ENCODE measurements around the gene SETD3. TPM values are rescaled to one million over a fixed set of nuclear protein-coding genes. Genes with fewer than 3 reads are reported as not detected.

The SETD3 gene
- total RNA-seq (2014; rRNA removed; shearing (Covaris generic)): 60.0 and 70.2 TPM in 2 replicates

DNA sequence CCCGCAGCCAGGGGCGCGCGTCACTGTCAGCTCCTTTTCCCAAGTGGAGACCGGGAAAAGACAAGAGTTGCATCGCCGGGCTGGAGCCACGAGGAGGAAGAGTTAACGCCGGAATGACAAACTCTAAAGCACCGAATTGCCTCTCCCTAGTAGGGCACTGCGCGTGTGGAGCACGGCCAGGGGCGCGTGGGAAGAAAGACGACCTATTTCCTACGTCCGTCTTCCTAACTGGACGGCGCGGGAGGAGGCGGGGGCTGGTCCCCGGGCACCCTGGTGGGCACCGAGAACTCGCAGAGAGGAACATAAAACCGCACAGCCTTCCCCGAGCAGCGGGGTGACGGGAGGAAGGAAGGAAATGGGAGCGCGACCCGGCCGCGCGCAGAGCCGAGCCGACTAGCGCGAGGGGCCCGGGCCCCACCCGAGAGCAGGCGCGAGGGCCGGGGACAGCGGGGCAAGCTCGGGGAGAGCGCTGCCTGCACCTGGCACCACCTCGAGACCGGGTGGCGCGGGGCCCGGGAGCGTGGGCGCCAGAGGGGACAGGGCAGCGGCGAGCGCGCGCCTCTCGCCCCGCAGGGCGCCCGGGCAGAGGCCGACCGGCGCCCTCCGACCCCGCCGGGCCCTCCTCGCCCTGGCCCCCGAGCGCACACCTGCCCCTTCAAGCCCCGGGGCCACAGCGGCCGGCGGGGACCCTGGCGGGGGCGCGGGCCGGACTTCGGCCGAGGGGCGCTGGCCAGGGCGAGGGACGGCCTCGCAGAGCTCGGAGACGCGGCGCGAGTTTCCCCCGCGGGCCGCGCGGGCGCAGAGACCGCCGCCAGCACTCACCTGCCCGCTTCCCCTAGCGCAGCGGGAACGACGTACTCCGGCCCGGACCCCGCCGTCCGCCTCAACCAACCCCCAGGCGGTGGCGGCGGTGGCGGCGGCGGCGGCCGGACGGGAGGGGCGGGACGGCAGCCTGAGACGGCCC, at the start of gene SETD3:
SETD3 (minus strand) TSS at position 954 of the 964 bp plus-strand sequence. CDS start 15,054 bp downstream, outside the sequence.
- peak; percentile 77 for DNase-seq
- no peaks in the 10 kb centered on the region for H3K36me3 ChIP-seq (replicated peaks; ENCODE audit: control insufficient read depth, insufficient read depth, low read length)
- H3K27me3 ChIP-seq (ENCODE audit: control insufficient read depth, insufficient read depth, low read length): no peaks in the 10 kb centered on the region
- H3K4me3 ChIP-seq (ENCODE audit: insufficient read depth, low read depth, low read length): peak within 1 kb of the TSS; percentile 94

DNA sequence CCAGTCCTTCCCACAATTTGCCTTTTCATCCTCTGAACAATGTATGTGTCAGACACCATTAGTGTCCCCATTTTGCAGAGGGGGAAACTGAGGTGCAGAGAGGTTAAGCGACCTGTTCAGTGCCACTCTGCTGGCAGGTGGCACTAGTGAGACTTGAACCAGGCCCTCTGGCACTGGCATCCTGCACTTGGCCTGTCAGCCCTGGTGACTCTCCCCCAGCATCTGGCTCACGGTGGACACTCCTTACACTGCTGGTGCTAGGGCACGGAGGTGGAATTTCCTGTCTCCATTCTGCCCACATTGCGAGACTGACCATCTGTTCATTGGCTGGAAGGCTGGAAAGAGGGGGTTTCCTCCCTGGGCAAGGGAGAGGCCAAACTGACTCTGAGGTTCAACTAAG, 49.2 kb upstream of the SETD3 start:
- H3K27me3 ChIP-seq (ENCODE audit: control insufficient read depth, insufficient read depth, low read length): no peaks in the 10 kb centered on the region
- H3K36me3 ChIP-seq (replicated peaks; ENCODE audit: control insufficient read depth, insufficient read depth, low read length): no peaks in the 10 kb centered on the region
- H3K4me3 ChIP-seq (ENCODE audit: insufficient read depth, low read depth, low read length): no peak overlapping the region
- no peak for DNase-seq

DNA sequence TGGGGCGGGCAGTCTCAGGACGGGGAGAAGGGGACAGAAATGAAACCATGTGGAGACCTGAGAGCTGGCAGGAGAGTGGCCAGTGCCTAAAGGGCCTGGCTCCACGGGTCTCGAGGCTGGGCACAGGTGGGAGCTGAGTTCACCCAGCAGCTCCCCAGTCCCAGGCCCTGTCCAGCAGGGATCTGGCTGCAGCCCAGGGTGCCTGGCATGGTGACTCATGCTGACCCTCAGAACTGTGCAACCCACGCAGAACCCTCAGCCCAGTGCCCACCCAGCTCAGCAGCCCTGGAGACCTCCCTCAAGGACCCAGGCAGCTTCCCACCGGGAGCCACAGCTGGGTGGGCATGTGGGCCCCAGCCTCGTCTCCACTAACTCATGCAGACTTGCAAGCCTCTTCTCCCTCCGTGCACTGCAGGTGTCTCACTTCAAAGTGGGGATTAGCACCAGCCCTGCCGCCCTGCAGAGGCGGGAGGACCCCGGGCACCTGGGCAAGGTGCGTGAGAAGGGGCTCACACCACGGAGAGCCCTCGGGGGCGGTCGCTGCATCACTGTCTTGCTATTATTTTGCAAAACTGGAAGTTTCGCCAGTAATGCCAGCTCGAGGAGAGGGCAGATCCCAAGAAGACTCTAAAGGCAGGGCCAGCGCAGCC, 46.9 kb upstream of the SETD3 start:
- Histone ChIP-seq H3K4me3 (ENCODE audit: insufficient read depth, low read depth, low read length) (no peak overlapping the region), H3K36me3 (replicated peaks; ENCODE audit: control insufficient read depth, insufficient read depth, low read length) (no peaks in the 10 kb centered on the region), H3K27me3 (ENCODE audit: control insufficient read depth, insufficient read depth, low read length) (no peaks in the 10 kb centered on the region)
- DNase-seq: no peak

DNA sequence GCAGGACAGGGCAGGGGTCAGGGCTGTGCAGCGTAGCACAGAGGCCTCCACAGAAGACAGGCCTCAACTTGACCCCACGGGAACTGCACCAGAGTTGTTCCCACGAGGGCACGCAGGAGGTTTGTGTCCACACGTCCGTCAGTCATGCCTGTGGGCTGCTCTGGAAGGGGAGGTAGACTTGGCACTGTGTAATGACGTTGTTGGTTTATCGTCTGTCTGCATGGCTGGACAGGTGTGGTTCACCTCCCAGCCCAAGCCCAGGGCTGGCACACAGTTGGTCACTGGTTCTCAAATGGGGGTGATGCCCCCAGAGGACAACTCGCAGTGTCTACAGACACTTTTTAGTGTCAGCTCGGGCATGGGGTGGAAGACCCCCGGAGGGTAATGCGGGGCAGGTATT, 46.4 kb upstream of the SETD3 start:
- Histone ChIP-seq H3K36me3 (replicated peaks; ENCODE audit: control insufficient read depth, insufficient read depth, low read length) (no peaks in the 10 kb centered on the region), H3K27me3 (ENCODE audit: control insufficient read depth, insufficient read depth, low read length) (no peaks in the 10 kb centered on the region), H3K4me3 (ENCODE audit: insufficient read depth, low read depth, low read length) (no peak overlapping the region)
- DNase-seq: no peak

DNA sequence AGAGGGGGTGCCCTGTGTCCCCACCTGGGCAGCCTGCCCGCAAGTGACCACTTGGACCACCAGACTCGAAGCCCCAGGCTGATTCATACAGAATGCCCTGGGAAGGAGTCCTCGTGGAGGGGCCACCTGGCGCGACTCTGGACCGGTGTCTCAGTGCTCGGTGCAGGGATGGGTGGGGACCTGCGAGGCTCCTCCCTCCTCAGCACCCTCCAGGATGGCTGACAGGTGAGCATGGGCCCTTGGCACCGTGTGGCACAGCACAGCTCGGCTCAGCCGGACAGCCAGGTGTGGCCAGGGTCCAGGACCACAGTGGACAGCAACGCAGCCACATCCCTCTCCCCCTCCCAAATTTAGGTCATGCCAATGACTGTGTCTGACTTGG, 45.0 kb upstream of the SETD3 start:
- no peaks in the 10 kb centered on the region for H3K36me3 ChIP-seq (replicated peaks; ENCODE audit: control insufficient read depth, insufficient read depth, low read length)
- H3K27me3 ChIP-seq (ENCODE audit: control insufficient read depth, insufficient read depth, low read length): no peaks in the 10 kb centered on the region
- no peak for DNase-seq

DNA sequence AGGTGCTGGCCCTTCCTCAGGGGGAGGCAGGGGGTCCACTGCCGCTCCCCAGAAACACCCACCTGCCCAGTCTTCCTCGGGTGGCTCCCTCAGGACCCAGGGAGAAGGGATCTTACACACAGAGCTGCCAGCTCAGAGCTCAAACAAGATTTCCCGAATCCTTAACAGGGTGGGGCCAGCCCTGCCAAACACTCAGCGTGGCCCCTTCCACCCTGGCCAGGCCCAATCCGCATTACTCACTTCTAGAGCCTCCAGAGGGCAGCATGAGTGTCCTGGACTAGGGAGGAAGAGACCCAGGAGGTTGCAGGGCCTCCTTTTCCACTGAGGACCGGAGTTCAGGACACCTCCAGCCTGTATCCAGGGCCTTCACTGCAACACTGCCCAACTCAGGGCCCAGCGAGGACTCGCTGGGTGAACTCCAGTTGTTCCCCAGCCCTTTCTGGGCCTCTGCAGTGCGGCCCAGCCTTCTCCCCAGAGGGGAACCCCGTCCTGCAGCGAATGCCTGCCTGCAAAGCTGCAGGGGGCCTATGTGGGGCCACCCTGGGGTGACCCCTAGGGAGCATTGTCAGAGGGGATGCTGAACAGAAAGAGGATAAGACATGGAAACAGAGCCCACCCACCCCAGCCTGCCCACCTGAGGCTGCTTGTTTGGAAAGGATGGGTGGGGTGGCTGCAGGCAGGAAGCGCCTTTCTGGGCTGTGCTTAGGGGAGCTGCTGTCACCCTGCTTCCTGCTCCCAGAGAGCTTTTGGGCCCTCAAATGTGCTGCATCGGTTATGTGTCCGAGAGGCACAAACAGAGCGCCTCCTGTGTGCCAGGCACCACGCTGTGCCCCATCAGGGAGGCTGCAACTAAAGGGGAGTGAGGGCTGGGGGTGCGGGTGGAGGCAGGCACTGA, 44.4 kb upstream of the SETD3 start:
- Histone ChIP-seq H3K4me3 (ENCODE audit: insufficient read depth, low read depth, low read length) (no peak overlapping the region), H3K36me3 (replicated peaks; ENCODE audit: control insufficient read depth, insufficient read depth, low read length) (no peaks in the 10 kb centered on the region), H3K27me3 (ENCODE audit: control insufficient read depth, insufficient read depth, low read length) (no peaks in the 10 kb centered on the region)
- peak; percentile 84 for DNase-seq

More for the DNA sequence above, 45.0 kb upstream of the SETD3 start:
- H3K4me3 ChIP-seq (ENCODE audit: insufficient read depth, low read depth, low read length): no peak overlapping the region

DNA sequence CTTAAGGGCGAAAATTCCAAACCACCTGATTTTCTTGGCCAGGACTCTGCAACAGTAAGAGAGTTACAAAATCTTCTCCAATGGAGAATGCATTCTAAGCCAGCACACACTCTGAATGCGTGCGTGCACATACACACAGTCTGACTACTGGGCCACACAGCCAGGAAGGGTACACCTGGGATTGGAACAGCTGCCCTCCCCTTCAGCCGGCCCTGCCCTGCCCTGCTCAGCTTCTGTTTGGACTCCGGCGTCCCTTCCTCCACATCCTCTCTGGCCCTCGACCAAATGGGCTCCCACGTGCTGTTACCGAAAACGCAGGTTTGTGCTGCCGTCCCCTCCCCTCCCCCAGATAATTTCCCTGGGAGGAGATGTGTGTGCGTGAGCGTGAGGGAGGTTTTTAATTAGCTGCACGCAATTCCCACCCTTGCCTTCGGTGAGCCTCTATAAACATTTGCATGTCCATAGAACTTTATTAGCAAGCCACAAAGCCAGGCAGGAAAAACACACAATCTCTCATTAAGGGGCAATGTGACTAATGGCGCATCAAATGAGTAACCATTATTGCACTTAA, 43.5 kb upstream of the SETD3 start:
- H3K27me3 ChIP-seq (ENCODE audit: control insufficient read depth, insufficient read depth, low read length): no peaks in the 10 kb centered on the region
- H3K4me3 ChIP-seq (ENCODE audit: insufficient read depth, low read depth, low read length): no peak overlapping the region
- no peaks in the 10 kb centered on the region for H3K36me3 ChIP-seq (replicated peaks; ENCODE audit: control insufficient read depth, insufficient read depth, low read length)
- no peak for DNase-seq

DNA sequence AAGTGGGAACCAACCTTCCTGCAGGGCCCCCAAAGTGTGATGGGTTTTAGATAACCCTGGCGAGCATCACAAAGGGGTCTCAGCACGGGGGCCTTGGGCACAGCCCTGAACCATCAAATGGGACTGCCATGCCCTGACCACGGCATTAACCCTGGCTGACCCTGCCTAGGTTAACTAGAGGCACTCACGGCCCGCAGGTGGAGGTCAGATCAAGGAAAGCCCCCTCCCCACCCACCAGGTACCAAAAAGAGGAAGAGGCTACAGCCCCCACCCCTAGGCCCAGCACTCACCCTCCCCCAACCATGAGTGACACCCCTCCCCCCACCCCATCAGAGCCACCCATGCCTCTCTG, 43.0 kb upstream of the SETD3 start:
- DNase-seq: no peak

DNA sequence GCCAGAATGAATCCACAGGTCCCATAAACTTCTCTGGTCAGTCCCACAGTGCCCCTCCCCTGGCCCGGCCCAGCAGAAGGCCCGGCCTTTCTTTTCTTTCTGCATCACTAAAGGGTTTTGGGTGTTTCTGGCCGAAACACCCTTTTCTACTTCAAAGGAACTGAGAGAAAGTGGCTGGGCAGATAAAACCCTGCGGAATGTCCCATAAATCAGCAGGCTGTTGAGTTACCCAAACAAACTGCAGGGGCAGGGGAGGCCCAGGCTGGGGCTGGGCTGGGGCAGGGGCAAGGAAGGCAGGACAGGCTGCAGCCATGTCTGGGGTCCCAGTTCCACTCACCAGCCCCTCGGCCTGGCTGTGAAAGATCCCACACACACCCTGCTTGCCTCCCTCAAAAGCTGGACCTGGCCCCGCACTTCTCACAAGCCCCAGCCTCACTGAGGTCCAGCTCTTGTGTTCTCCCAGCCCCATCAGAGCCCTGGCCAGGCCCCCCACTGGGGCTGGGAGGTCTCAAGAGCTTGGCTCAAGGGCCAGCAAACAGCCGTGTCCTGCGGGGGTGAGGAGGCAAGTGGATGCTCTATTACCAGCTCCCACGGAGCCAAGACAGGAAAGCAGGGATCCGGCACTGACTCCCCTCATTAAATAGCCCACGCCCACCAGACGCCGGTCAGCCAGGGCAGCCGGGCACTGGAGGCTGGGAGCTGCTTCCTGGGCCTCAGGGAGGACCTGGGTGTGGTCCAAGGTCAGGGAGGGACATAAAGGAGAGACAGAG, 42.5 kb upstream of the SETD3 start:
- peak; percentile 85 for DNase-seq
- H3K36me3 ChIP-seq (replicated peaks; ENCODE audit: control insufficient read depth, insufficient read depth, low read length): no peaks in the 10 kb centered on the region
- no peaks in the 10 kb centered on the region for H3K27me3 ChIP-seq (ENCODE audit: control insufficient read depth, insufficient read depth, low read length)
- no peak overlapping the region for H3K4me3 ChIP-seq (ENCODE audit: insufficient read depth, low read depth, low read length)

More for the DNA sequence above, 43.0 kb upstream of the SETD3 start:
- Histone ChIP-seq H3K4me3 (ENCODE audit: insufficient read depth, low read depth, low read length) (no peak overlapping the region), H3K27me3 (ENCODE audit: control insufficient read depth, insufficient read depth, low read length) (no peaks in the 10 kb centered on the region), H3K36me3 (replicated peaks; ENCODE audit: control insufficient read depth, insufficient read depth, low read length) (no peaks in the 10 kb centered on the region)

DNA sequence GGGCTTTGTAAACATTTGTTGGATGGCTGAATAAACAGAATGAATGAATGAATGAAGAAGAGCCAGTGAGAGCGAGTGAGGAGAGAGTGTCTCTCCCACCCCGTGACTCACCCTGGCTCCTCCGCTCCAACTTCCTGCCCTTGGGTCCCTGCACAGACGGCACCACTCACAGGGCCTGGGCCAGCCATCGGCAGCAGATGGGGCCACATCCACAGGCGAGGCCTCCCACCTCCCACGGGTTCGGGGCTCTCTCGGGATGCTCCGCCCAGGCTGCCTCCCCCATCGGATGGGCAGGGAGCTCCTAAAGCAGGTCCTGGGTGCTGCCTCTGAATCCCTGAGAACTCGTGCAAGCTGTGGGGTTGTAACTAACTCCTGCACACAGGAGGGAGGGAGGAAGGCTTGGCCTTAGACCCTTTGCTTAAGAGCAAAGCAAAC, 41.8 kb upstream of the SETD3 start:
- Histone ChIP-seq H3K36me3 (replicated peaks; ENCODE audit: control insufficient read depth, insufficient read depth, low read length) (no peaks in the 10 kb centered on the region), H3K27me3 (ENCODE audit: control insufficient read depth, insufficient read depth, low read length) (no peaks in the 10 kb centered on the region), H3K4me3 (ENCODE audit: insufficient read depth, low read depth, low read length) (no peak overlapping the region)
- no peak for DNase-seq

DNA sequence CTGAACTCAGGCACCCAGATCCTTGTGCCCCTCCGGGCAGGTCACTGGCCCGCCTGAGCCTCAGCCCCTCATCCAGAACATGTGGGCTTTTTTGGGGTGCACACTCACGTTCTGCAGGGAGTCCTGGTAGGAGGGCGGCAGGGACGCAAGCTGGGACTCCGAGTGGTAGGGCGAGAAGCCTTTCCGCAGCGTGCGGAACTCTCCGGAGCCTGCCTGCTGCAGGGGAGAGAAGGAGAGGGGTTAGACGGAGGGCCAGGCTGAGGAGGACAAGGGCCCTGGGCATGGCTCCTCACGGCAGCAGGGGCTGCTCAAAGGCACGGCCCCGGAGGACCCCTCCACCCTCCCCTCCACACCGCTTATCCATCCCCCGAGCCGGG, 41.4 kb upstream of the SETD3 start:
- no peak for DNase-seq

DNA sequence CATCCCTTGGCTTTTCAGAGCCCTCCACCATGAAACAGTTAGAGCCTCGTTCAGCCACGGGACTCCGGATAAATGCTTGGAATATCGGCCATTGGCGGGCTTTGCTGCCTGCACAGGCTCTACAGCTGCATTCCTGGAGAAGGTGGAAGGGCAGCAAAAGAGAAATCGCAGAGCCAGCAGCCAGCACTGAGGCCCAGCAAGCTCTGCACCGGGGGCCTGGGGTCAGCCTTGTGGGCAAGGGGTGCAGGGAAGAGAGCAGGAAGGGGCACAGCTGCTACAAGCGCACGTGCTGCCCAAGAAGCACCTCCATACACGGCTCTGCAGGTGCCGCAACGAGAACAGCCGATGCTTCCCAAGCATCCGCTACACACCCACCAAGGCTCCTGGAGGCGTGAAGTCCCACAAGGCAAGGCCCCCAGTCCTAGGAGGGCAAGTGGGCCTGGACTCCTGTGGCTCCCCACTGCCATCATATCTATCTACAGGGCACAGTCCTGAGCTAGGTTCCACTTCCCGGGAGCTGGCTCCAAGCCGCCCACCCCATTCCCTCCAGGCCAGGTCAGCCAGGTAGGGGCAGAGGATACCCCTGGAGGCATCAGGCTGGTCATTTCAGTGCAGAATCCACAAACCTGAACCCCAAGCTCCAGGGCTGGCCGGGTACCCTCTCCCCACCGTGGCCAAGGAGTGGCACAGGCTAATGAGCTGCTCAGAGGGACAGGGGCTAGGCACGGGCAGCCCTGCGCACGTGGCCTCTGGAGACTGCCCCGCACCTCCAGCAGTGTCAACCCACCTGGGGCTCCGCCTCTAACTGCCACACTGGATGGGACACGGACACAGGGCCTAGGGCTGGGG, 40.7 kb upstream of the SETD3 start:
- Histone ChIP-seq H3K36me3 (replicated peaks; ENCODE audit: control insufficient read depth, insufficient read depth, low read length) (no peaks in the 10 kb centered on the region), H3K27me3 (ENCODE audit: control insufficient read depth, insufficient read depth, low read length) (no peaks in the 10 kb centered on the region), H3K4me3 (ENCODE audit: insufficient read depth, low read depth, low read length) (no peak overlapping the region)
- DNase-seq: no peak

More for the DNA sequence above, 41.4 kb upstream of the SETD3 start:
- no peak overlapping the region for H3K4me3 ChIP-seq (ENCODE audit: insufficient read depth, low read depth, low read length)
- no peaks in the 10 kb centered on the region for H3K27me3 ChIP-seq (ENCODE audit: control insufficient read depth, insufficient read depth, low read length)
- H3K36me3 ChIP-seq (replicated peaks; ENCODE audit: control insufficient read depth, insufficient read depth, low read length): no peaks in the 10 kb centered on the region

DNA sequence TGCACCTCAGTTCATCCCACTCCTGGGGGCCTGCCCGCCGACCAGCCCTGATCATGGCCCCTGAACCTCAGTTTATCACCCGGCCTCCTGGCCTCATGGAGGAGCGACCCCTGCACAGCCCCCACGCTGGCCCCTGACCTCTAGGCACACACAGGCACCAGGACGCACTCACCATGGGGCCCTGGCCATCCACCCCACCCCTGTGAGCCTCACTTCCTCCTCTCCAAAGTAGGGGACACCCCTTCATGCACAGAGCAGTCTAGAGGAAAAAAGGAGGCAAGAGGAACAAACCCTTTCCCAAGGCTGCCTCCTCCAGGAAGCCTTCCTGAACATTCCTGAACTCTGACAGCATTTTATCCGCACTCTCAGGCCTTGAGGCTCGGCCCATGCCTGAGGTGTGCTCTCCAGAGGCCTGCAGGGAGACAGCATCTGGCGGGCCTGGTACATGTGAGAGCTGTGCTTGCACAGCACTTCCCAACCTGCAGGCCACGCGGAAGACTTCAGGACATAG, 40.0 kb upstream of the SETD3 start:
- Histone ChIP-seq H3K27me3 (ENCODE audit: control insufficient read depth, insufficient read depth, low read length) (no peaks in the 10 kb centered on the region), H3K4me3 (ENCODE audit: insufficient read depth, low read depth, low read length) (no peak overlapping the region), H3K36me3 (replicated peaks; ENCODE audit: control insufficient read depth, insufficient read depth, low read length) (no peaks in the 10 kb centered on the region)
- peak; percentile 66 for DNase-seq

All from H7 (cell line).